ENCODE data around the gene ITGA1.

Gene ITGA1

DNA sequence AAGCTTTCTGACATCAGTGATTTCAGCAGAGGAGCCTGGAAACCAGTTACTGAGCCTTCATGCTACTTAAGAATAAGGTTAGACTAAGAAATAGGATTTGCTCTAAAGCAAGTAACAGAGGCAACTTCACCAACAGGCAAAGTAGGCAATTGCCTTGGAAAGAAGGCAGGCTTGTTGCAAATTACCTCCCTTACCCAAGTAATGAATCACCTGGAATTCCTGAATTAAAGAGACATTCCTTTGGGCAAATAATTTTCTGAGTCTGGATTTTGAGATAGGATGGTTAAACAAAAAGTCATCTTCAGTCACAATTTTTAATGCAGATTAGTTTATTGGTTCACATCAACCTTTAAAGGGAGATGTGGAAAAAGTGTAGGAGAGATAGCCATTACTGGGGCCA lies 92.8 kb downstream of the ITGA1 start:
- no peak overlapping the region for H3K4me3 ChIP-seq (ENCODE audit: low read depth, low read length)
- DNase-seq (ENCODE audit: low read depth), result no peak
- TF ChIP-seq, protein P1, sequence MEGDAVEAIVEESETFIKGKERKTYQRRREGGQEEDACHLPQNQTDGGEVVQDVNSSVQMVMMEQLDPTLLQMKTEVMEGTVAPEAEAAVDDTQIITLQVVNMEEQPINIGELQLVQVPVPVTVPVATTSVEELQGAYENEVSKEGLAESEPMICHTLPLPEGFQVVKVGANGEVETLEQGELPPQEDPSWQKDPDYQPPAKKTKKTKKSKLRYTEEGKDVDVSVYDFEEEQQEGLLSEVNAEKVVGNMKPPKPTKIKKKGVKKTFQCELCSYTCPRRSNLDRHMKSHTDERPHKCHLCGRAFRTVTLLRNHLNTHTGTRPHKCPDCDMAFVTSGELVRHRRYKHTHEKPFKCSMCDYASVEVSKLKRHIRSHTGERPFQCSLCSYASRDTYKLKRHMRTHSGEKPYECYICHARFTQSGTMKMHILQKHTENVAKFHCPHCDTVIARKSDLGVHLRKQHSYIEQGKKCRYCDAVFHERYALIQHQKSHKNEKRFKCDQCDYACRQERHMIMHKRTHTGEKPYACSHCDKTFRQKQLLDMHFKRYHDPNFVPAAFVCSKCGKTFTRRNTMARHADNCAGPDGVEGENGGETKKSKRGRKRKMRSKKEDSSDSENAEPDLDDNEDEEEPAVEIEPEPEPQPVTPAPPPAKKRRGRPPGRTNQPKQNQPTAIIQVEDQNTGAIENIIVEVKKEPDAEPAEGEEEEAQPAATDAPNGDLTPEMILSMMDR (IDR thresholded peaks at IDR 0.05; ENCODE audit: insufficient read depth, low read depth, low read length, missing control alignments), result no peak

DNA sequence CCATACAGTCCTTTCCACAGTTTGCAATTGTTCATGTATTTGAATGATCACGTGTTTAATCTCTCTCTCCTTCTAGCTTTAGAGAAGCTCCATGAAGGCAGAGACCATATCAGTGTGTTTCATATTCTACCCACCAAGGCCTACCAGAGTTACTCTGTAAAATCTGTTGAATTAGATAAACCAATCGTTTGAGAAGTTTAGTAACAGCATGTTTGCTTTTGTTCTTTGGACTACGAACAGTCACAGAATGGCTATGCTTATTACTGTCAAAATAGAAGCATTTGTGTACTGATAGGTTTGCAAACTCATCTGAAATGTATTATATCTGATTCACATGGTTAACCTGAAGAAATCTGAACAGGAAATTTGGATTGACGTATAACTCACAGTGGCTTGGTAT lies 93.8 kb downstream of the ITGA1 start:
- TF ChIP-seq, protein P1 (IDR thresholded peaks at IDR 0.05; ENCODE audit: insufficient read depth, low read depth, low read length, missing control alignments), result no peak
- DNase-seq (ENCODE audit: low read depth), result no peak
- no peak overlapping the region for H3K4me3 ChIP-seq (ENCODE audit: low read depth, low read length)

DNA sequence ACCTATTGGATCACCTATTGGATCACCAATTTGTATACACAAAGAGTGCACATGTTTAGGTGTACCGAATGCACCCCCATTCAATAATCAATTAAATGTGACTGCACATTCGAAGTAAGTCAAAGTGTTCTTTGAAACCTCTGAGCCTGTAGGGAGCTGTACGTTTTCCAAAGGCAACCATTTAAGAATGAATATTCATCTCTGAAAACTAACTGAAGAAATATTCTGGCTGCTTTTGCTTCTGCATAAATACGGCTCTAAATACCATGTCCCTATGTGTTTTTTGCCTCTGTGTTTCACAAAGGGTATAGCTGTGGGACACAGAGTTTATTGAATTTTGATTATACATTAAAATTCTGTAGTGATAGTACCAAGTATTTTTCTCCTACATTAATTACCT lies 95.4 kb downstream of the ITGA1 start:
- TF ChIP-seq, protein P1 (IDR thresholded peaks at IDR 0.05; ENCODE audit: insufficient read depth, low read depth, low read length, missing control alignments), result no peak
- DNase-seq (ENCODE audit: low read depth), result no peak

DNA sequence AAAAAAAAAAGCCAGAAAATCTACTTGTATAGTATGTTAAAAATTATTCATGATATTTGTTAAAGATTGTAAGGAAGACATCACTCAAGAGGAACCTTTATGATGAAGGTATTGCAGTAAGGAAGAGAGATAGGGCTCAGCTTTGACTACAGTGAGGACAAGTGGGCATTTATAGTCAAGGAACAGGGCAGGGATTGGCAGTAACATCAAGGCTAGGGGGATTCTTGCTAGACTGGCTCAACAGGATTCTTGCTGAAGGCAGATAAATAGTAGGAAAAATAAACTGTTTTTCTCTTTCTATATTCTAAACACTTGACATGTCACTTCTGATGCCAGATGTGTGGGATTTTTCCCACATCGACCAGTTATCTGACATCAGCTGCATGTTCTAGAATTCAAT lies 96.7 kb downstream of the ITGA1 start:
- DNase-seq (ENCODE audit: low read depth), result no peak
- TF ChIP-seq, protein P1 (IDR thresholded peaks at IDR 0.05; ENCODE audit: insufficient read depth, low read depth, low read length, missing control alignments), result no peak
- H3K4me3 ChIP-seq (ENCODE audit: low read depth, low read length), result no peak overlapping the region

More for the DNA sequence above, 95.4 kb downstream of the ITGA1 start:
- H3K4me3 ChIP-seq (ENCODE audit: low read depth, low read length), result no peak overlapping the region

DNA sequence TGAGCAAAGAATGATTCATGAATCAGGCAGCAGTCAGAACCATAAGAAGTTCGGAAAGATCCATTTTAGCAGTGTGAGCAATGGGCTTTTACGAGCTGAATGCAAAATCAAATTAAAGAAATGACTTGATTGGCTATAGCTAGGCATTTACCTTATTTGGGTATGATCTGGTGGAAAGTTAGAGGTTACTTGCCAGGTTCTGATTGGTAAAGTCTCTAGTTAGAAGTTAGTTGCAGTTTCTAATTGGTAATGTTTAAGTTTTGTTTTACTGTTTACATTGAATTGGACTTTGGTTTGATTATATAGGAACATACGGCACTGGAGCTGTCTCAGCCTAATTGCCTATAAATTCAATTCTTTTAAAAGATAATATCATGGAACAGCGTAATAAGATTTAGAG lies 97.9 kb downstream of the ITGA1 start:
- no peak overlapping the region for H3K4me3 ChIP-seq (ENCODE audit: low read depth, low read length)
- TF ChIP-seq, protein P1 (IDR thresholded peaks at IDR 0.05; ENCODE audit: insufficient read depth, low read depth, low read length, missing control alignments), result no peak
- no peak for DNase-seq (ENCODE audit: low read depth)

- TF ChIP-seq, protein P1 (IDR thresholded peaks at IDR 0.05; ENCODE audit: insufficient read depth, low read depth, low read length, missing control alignments), result no peak
- DNase-seq (ENCODE audit: low read depth), result no peak
- no peak overlapping the region for H3K4me3 ChIP-seq (ENCODE audit: low read depth, low read length)
These were observed 98.5 kb downstream of the ITGA1 start for GRCh38 chr5:52886206-52886605.

- DNase-seq (ENCODE audit: low read depth), result no peak
- H3K4me3 ChIP-seq (ENCODE audit: low read depth, low read length), result no peak overlapping the region
- TF ChIP-seq, protein P1 (IDR thresholded peaks at IDR 0.05; ENCODE audit: insufficient read depth, low read depth, low read length, missing control alignments), result no peak
These were observed 99.3 kb downstream of the ITGA1 start for GRCh38 chr5:52887066-52887465.
